Prostate gland (tissue), 2 donors: ENCODE data around the gene SCYL1.

Experiments used
- POLR2A ChIP-seq: fragments of 450-650 bp; IDR thresholded peaks from one replicate; pipeline ENCODE4 v1.6.1; 2016; ENCODE audit warnings: antibody characterized with exemption, mild to moderate bottlenecking
- POLR2AphosphoS5 ChIP-seq: sonication (generic); formaldehyde crosslinking; IDR thresholded peaks from one replicate; pipeline ENCODE4 v1.6.1; 2017; ENCODE audit warnings: antibody characterized with exemption
- TF ChIP-seq, protein P1 (sequence below), 4 experiments: fragments of 200-600 bp in 2 of 4; fragments of 450-650 bp in 2 of 4; sonication (generic) in 2 of 4; IDR thresholded peaks; 1 replicate in 3 of 4; 2 replicates in 1 of 4; pipeline ENCODE4 v1.5.1; 2016 to 2019; ENCODE audit warnings: antibody characterized with exemption in 4 of 4, mild to moderate bottlenecking in 2 of 4, moderate library complexity in 2 of 4

- TF ChIP-seq POLR2A (peak; percentile 27), POLR2AphosphoS5 (no peak)
- TF ChIP-seq, protein P1, sequence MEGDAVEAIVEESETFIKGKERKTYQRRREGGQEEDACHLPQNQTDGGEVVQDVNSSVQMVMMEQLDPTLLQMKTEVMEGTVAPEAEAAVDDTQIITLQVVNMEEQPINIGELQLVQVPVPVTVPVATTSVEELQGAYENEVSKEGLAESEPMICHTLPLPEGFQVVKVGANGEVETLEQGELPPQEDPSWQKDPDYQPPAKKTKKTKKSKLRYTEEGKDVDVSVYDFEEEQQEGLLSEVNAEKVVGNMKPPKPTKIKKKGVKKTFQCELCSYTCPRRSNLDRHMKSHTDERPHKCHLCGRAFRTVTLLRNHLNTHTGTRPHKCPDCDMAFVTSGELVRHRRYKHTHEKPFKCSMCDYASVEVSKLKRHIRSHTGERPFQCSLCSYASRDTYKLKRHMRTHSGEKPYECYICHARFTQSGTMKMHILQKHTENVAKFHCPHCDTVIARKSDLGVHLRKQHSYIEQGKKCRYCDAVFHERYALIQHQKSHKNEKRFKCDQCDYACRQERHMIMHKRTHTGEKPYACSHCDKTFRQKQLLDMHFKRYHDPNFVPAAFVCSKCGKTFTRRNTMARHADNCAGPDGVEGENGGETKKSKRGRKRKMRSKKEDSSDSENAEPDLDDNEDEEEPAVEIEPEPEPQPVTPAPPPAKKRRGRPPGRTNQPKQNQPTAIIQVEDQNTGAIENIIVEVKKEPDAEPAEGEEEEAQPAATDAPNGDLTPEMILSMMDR (IDR thresholded peaks at IDR 0.05), result no peak
Measured at GRCh38 chr11:65555693-65556231, 30.9 kb downstream of the SCYL1 start.
